HCT116 (cell line): ENCODE measurements around the gene KCNK2. TPM values are rescaled to one million over a fixed set of nuclear protein-coding genes. Genes with fewer than 3 reads are reported as not detected.

Experiments used
- ATAC-seq: fragments of 200-7000 bp; cut with Tn5 transposase; 2 replicates; pipeline ENCODE4 v1.9.1; 2020; ENCODE audit warnings: mild to moderate bottlenecking, moderate library complexity
- BruUV-seq: library from RNA; stranded (reverse); fragments of 400-500 nt; replicated peaks from 2 replicates; lab custom pipeline; 2021; lab: Mats Ljungman, UMichigan
- CTCF ChIA-PET: fragments of 300-600 bp; sonication (Branson Sonifier 250); formaldehyde crosslinking; loops from one replicate; lab custom pipeline; 2021; ENCODE audit warnings: antibody characterized with exemption; lab: Charles Lee
- POLR2A ChIA-PET: fragments of 300-600, 350-600 bp; sonication (Branson Sonifier 250); formaldehyde crosslinking; loops from one replicate; lab custom pipeline; 2021; ENCODE audit warnings: antibody characterized with exemption; lab: Charles Lee
- RAD21 ChIA-PET, 2 experiments: fragments of 300-600 bp; sonication (Branson Sonifier 250); formaldehyde crosslinking; loops; one replicate each; lab custom pipeline; 2023; ENCODE audit warnings: low total read pairs in 2 of 2; ENCODE audit not compliant: uncharacterized antibody in 2 of 2, unreplicated experiment in 2 of 2, low non-redundant PET in 1 of 2; lab: Charles Lee
- DNase-seq: peaks from one replicate; pipeline ENCODE4 v3.0.0-alpha.2; 2010; ENCODE audit warnings: low read depth, low spot score
- H2AFZ ChIP-seq: fragments of 200-600 bp; shearing (Covaris generic), sonication (generic); 2 replicates; pipeline ENCODE4 v1.6.1; 2017; ENCODE audit warnings: low read depth, mixed run types, mixed read lengths, antibody characterized with exemption, low read length; ENCODE audit not compliant: poor library complexity, severe bottlenecking
- H3K27ac ChIP-seq: 2 replicates; pipeline ENCODE4 v1.5.1; 2012; ENCODE audit warnings: low read depth, low read length
- H3K27me3 ChIP-seq: fragments of 200-600 bp; sonication (generic); 2 replicates; pipeline ENCODE4 v1.6.1; 2016; ENCODE audit warnings: mixed run types, low read length, mixed read lengths; ENCODE audit not compliant: insufficient read depth
- H3K36me3 ChIP-seq, 2 experiments: fragments of 200-500 bp in 1 of 2; fragments of 200-600 bp in 1 of 2; sonication (Bioruptor generic) in 1 of 2; sonication (generic) in 1 of 2; 2 replicates each; pipeline versions ENCODE4 v1.5.1 to v1.6.1; 2014 to 2016; ENCODE audit warnings: low read length in 2 of 2, inconsistent platforms in 1 of 2, mixed read lengths in 1 of 2, mixed run types in 1 of 2; ENCODE audit not compliant: insufficient read depth in 2 of 2, control insufficient read depth in 1 of 2
- H3K4me1 ChIP-seq, 2 experiments: fragments of 200-600 bp in 1 of 2; sonication (generic) in 1 of 2; 2 replicates each; pipeline versions ENCODE4 v1.5.1 to v1.6.1; 2012 to 2017; ENCODE audit warnings: low read length in 2 of 2, inconsistent platforms in 1 of 2, mild to moderate bottlenecking in 1 of 2, mixed read lengths in 1 of 2, mixed run types in 1 of 2, moderate library complexity in 1 of 2; ENCODE audit not compliant: insufficient read depth in 2 of 2, control insufficient read depth in 1 of 2
- H3K4me2 ChIP-seq: fragments of 200-600 bp; sonication (generic); 2 replicates; pipeline ENCODE4 v1.6.1; 2017; ENCODE audit warnings: mixed run types, low read length, mixed read lengths
- H3K4me3 ChIP-seq, 2 experiments: fragments of 200-600 bp in 1 of 2; sonication (generic) in 1 of 2; replicated peaks in 1 of 2; 2 replicates each; pipeline ENCODE4 v1.5.1; 2011 to 2016; ENCODE audit warnings: low read length in 2 of 2, control low read depth in 1 of 2, low read depth in 1 of 2, mild to moderate bottlenecking in 1 of 2, mixed read lengths in 1 of 2, mixed run types in 1 of 2
- H3K79me2 ChIP-seq: fragments of 200-600 bp; sonication (generic); 2 replicates; pipeline ENCODE4 v1.6.1; 2017; ENCODE audit warnings: mild to moderate bottlenecking, mixed run types, low read length, moderate library complexity, mixed read lengths; ENCODE audit not compliant: insufficient read depth
- H3K9ac ChIP-seq: fragments of 200-600 bp; sonication (generic); 2 replicates; pipeline ENCODE4 v1.6.1; 2016; ENCODE audit warnings: low read length, mixed read lengths
- H3K9me2 ChIP-seq: fragments of 200-600 bp; sonication (generic), shearing (Covaris generic); 2 replicates; pipeline ENCODE4 v1.6.1; 2017; ENCODE audit warnings: mixed run types, mild to moderate bottlenecking, moderate library complexity; ENCODE audit not compliant: insufficient read depth
- H3K9me3 ChIP-seq, 2 experiments: fragments of 200-500 bp in 1 of 2; fragments of 200-600 bp in 1 of 2; sonication (Bioruptor generic) in 1 of 2; sonication (generic) in 1 of 2; 2 replicates each; pipeline ENCODE4 v1.6.1; 2014 to 2017; ENCODE audit warnings: low read length in 2 of 2, mixed read lengths in 2 of 2, inconsistent platforms in 1 of 2, low read depth in 1 of 2, mild to moderate bottlenecking in 1 of 2, mixed run types in 1 of 2, moderate library complexity in 1 of 2; ENCODE audit not compliant: control insufficient read depth in 1 of 2, insufficient read depth in 1 of 2
- H4K20me1 ChIP-seq: fragments of 200-600 bp; sonication (generic), shearing (Covaris generic); 2 replicates; pipeline ENCODE4 v1.6.1; 2017; ENCODE audit warnings: mixed run types, mild to moderate bottlenecking, moderate library complexity; ENCODE audit not compliant: insufficient read depth
- SIN3A ChIP-seq: IDR thresholded peaks from 2 replicates; pipeline ENCODE4 v1.6.1; 2012; ENCODE audit warnings: low read depth
- SRF ChIP-seq: IDR thresholded peaks from 2 replicates; pipeline ENCODE4 v1.6.1; 2012; ENCODE audit warnings: low read depth
- ZFX ChIP-seq: fragments of 450-650 bp; IDR thresholded peaks from 2 replicates; pipeline ENCODE4 v1.6.1; 2017
- intact Hi-C: fragments of 100-400 bp; cut with micrococcal nuclease; formaldehyde crosslinking; loops from 2 replicates; pipeline ENCODE4 v1.10.0; 2022
- total RNA-seq: library from RNA; stranded (reverse); gene quantifications from one replicate; pipeline ENCODE4 v1.2.1, GENCODE V29; 2021; ENCODE audit not compliant: unreplicated experiment
- TF ChIP-seq, protein P1 (sequence below): IDR thresholded peaks from 2 replicates; pipeline ENCODE4 v1.6.1; 2012; ENCODE audit warnings: low read depth
- TF ChIP-seq, protein P2 (sequence below), 3 experiments: fragments of 200-600 bp in 1 of 3; sonication (generic) in 1 of 3; IDR thresholded peaks in 2 of 3; conservative IDR thresholded peaks in 1 of 3; 2 replicates each; pipeline ENCODE4 v1.5.1; 2012 to 2017; ENCODE audit warnings: low read depth in 2 of 3, low read length in 2 of 3, antibody characterized with exemption in 1 of 3, borderline replicate concordance in 1 of 3, control low read depth in 1 of 3, mild to moderate bottlenecking in 1 of 3, mixed read lengths in 1 of 3, mixed run types in 1 of 3, moderate library complexity in 1 of 3; ENCODE audit not compliant: insufficient read depth in 1 of 3

KCNK2 gene
- total RNA-seq, 1 experiment from 2014 or later: 0.27 TPM

- H3K4me1 ChIP-seq: no peaks in the 10 kb centered on the region
- H3K27ac ChIP-seq: no peak overlapping the region
- no peak overlapping the region for H3K4me2 ChIP-seq
- H3K79me2 ChIP-seq: no peaks in the 10 kb centered on the region
- ChIA-PET RAD21 (no interaction called here), CTCF (no interaction called here), POLR2A (no interaction called here)
- DNase-seq (no peak), ATAC-seq (no peak)
- no peak for TF ChIP-seq SIN3A
- no peak for TF ChIP-seq ZFX
- TF ChIP-seq, protein P1, sequence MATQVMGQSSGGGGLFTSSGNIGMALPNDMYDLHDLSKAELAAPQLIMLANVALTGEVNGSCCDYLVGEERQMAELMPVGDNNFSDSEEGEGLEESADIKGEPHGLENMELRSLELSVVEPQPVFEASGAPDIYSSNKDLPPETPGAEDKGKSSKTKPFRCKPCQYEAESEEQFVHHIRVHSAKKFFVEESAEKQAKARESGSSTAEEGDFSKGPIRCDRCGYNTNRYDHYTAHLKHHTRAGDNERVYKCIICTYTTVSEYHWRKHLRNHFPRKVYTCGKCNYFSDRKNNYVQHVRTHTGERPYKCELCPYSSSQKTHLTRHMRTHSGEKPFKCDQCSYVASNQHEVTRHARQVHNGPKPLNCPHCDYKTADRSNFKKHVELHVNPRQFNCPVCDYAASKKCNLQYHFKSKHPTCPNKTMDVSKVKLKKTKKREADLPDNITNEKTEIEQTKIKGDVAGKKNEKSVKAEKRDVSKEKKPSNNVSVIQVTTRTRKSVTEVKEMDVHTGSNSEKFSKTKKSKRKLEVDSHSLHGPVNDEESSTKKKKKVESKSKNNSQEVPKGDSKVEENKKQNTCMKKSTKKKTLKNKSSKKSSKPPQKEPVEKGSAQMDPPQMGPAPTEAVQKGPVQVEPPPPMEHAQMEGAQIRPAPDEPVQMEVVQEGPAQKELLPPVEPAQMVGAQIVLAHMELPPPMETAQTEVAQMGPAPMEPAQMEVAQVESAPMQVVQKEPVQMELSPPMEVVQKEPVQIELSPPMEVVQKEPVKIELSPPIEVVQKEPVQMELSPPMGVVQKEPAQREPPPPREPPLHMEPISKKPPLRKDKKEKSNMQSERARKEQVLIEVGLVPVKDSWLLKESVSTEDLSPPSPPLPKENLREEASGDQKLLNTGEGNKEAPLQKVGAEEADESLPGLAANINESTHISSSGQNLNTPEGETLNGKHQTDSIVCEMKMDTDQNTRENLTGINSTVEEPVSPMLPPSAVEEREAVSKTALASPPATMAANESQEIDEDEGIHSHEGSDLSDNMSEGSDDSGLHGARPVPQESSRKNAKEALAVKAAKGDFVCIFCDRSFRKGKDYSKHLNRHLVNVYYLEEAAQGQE: no peak
- TF ChIP-seq, protein P2, sequence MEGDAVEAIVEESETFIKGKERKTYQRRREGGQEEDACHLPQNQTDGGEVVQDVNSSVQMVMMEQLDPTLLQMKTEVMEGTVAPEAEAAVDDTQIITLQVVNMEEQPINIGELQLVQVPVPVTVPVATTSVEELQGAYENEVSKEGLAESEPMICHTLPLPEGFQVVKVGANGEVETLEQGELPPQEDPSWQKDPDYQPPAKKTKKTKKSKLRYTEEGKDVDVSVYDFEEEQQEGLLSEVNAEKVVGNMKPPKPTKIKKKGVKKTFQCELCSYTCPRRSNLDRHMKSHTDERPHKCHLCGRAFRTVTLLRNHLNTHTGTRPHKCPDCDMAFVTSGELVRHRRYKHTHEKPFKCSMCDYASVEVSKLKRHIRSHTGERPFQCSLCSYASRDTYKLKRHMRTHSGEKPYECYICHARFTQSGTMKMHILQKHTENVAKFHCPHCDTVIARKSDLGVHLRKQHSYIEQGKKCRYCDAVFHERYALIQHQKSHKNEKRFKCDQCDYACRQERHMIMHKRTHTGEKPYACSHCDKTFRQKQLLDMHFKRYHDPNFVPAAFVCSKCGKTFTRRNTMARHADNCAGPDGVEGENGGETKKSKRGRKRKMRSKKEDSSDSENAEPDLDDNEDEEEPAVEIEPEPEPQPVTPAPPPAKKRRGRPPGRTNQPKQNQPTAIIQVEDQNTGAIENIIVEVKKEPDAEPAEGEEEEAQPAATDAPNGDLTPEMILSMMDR (IDR thresholded peaks at IDR 0.05 in 2 of 3, conservative IDR thresholded peaks at IDR 0.05 in 1 of 3; ENCODE audit: borderline replicate concordance in 1 of 3, insufficient read depth in 1 of 3, low read depth in 2 of 3, low read length in 2 of 3): no peak
- TF ChIP-seq SRF: no peak
- no peaks in the 10 kb centered on the region for H3K9me2 ChIP-seq
- H3K36me3 ChIP-seq: no peaks in the 10 kb centered on the region
- H3K9me3 ChIP-seq: no peaks in the 10 kb centered on the region
- H3K27me3 ChIP-seq: no peaks in the 10 kb centered on the region
- H4K20me1 ChIP-seq: no peaks in the 10 kb centered on the region
- BruUV-seq: no TSS peak
- no peak overlapping the region for H3K4me3 ChIP-seq
- intact Hi-C loops: no loop called here
- H2AFZ ChIP-seq: no peak overlapping the region
- H3K9ac ChIP-seq: no peak overlapping the region
Measured at GRCh38 chr1:215084621-215085020, 2.1 kb downstream of the KCNK2 start.
